Upper lobe of left lung (tissue), 4 donors: Measurements from ENCODE around the gene SLC38A3.

ENCODE experiments used
- CTCF ChIP-seq, 6 experiments: fragments of 450-650 bp in 4 of 6; fragments of 200-600 bp in 2 of 6; sonication (generic) in 2 of 6; IDR thresholded peaks; one replicate each; pipeline ENCODE4 v1.5.1; 2016 to 2019; ENCODE audit warnings: antibody characterized with exemption in 6 of 6
- EP300 ChIP-seq, 4 donors: sonication (generic); formaldehyde crosslinking; IDR thresholded peaks; one replicate each; pipeline ENCODE4 v1.5.1; 2017; ENCODE audit warnings: antibody characterized with exemption in 4 of 4, control low read depth in 2 of 4
- POLR2A ChIP-seq, 4 donors: fragments of 450-650 bp; IDR thresholded peaks; one replicate each; pipeline ENCODE4 v1.5.1; 2016 to 2017; ENCODE audit warnings: antibody characterized with exemption in 4 of 4, mild to moderate bottlenecking in 2 of 4
- POLR2AphosphoS5 ChIP-seq, 2 donors: sonication (generic); formaldehyde crosslinking; IDR thresholded peaks; one replicate each; pipeline ENCODE4 v1.5.1; 2017; ENCODE audit warnings: antibody characterized with exemption in 2 of 2

GRCh38 chr3:50242851-50243542 is 37.9 kb downstream of the SLC38A3 start:
- TF ChIP-seq POLR2AphosphoS5 (IDR thresholded peaks at IDR 0.05): peak; percentile 67 to 69
- TF ChIP-seq CTCF (IDR thresholded peaks at IDR 0.05): peak in 3 of 6 experiments; percentile 27 to 61 (median 44)
- TF ChIP-seq POLR2A (IDR thresholded peaks at IDR 0.05): peak in 1 of 4 donors; percentile 26
- peak in 2 of 4 donors; percentile 60 to 68 for TF ChIP-seq EP300 (IDR thresholded peaks at IDR 0.05)
